GM12892 (cell line): ENCODE measurements around the gene TTLL11.

Experiments
- POLR2A ChIP-seq: IDR thresholded peaks from 2 replicates; pipeline ENCODE4 v1.6.1; 2011; ENCODE audit warnings: low read depth, low read length, control low read depth
- POLR2AphosphoS5 ChIP-seq: IDR thresholded peaks from 2 replicates; pipeline ENCODE4 v1.6.1; 2011; ENCODE audit warnings: low read depth, low read length, control low read depth
- TAF1 ChIP-seq: IDR thresholded peaks from 2 replicates; pipeline ENCODE4 v1.6.1; 2011; ENCODE audit warnings: low read depth, mild to moderate bottlenecking, control low read depth, low read length, borderline replicate concordance

- TF ChIP-seq POLR2A (no peak), TAF1 (no peak), POLR2AphosphoS5 (no peak)
Observed at GRCh38 chr9:121868626-121869025, 224.5 kb downstream of the TTLL11 start.
